H1 (cell line): ENCODE data around the gene CDRT4. TPM values are rescaled to one million over a fixed set of nuclear protein-coding genes. Genes with fewer than 3 reads are reported as not detected.

ENCODE experiments used
- CBX5 ChIP-seq: fragments of 300-800, 300-1000 bp; sonication (generic); IDR thresholded peaks from 2 replicates; pipeline ENCODE4 v1.7.1; 2016; ENCODE audit warnings: antibody characterized with exemption, low read length, low read depth
- CTBP2 ChIP-seq: IDR thresholded peaks from 2 replicates; pipeline ENCODE4 v1.7.0; 2011; ENCODE audit warnings: borderline replicate concordance, mild to moderate bottlenecking, moderate library complexity, mixed read lengths, low read length; ENCODE audit not compliant: insufficient read depth, insufficient read length
- HDAC6 ChIP-seq: IDR thresholded peaks from one replicate; pipeline ENCODE4 v1.7.1; 2012; ENCODE audit warnings: low read depth, mild to moderate bottlenecking, inconsistent platforms, low read length, moderate library complexity
- SIN3A ChIP-seq, 2 experiments: IDR thresholded peaks in 1 of 2; conservative IDR thresholded peaks in 1 of 2; 2 replicates each; pipeline ENCODE4 v1.6.1; 2011 to 2012; ENCODE audit warnings: low read length in 2 of 2, improper control_type of control experiment in 1 of 2, low read depth in 1 of 2, mild to moderate bottlenecking in 1 of 2
- polyA plus RNA-seq, 7 experiments: library from polyadenylated mRNA; depleted of rRNA in 3 of 7; stranded (reverse) in 5 of 7; unstranded in 2 of 7; fragments of >200 nt in 5 of 7; fragments of 200-250 nt in 2 of 7; gene quantifications; 1 replicate in 5 of 7; 2 replicates in 1 of 7; 4 replicates in 1 of 7; pipeline versions ENCODE4 v1.2.1 to v1.2.3, GENCODE V29; 2011 to 2013; ENCODE audit warnings: missing spikeins in 2 of 7, mixed read lengths in 2 of 7
- total RNA-seq: library from RNA; stranded (reverse); fragmentation: NEBNext Ultra II Directional; extraction: Animal tissue kit (Norgen Biotek cat#: 25700); gene quantifications from 2 replicates; pipeline ENCODE4 v1.2.1, GENCODE V29; 2021

Gene CDRT4
- total and polyA plus RNA-seq, 2 of the 8 experiments (the other 6 are each of a cell fraction or from before 2014, with no cell fraction given) = 2.6 to 5.6 TPM

DNA sequence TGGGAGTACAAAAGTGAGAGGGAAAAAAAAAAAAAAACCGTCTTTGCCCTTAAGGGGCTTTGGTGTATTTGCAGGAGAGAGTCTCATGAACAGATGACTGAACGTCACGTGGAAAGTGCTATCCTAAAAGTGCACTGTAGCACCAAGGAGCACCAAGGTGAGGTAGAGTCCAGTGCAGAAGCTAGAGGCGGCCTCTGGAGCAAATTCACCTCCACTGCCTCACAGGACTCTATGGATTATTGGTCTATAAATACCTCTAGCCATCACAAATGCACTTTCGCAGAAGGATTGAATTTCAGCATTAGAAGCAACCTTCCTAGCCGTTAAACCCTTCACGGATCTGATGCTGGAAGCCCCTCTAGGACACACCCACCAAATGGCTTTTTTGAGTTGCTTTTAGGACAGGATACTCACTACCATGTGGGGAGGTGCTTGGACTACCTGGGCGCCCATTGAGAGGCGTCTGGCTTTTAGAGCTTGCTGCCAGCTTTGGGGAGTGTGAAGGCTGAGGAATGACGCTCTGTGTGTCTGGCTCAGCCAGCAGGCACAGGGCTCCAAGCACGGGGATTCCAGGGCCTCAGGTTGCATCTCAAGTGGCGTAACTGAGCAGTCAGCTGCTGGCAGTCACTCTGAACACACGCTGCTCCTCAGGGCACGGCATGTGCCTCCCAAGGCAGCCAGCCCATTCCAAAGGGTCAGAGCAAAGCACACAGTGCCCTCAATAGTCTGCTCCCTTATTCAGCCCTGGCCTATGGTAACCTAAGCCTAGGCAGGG, 52.7 kb downstream of the CDRT4 start (continued):
- TF ChIP-seq CTBP2 = no peak
- no peak for TF ChIP-seq CBX5
- no peak for TF ChIP-seq HDAC6
- TF ChIP-seq SIN3A (conservative IDR thresholded peaks at IDR 0.05 in 1 of 2, IDR thresholded peaks at IDR 0.05 in 1 of 2; ENCODE audit: low read depth in 1 of 2, low read length in 2 of 2) = no peak
